ENCODE results near the gene KRTAP10-10. TPM values are rescaled to one million over a fixed set of nuclear protein-coding genes. Genes with fewer than 3 reads are reported as not detected.

The KRTAP10-10 gene
- total and polyA plus RNA-seq, 9 of the 15 experiments (the other 6 are each of a cell fraction or from before 2014, with no cell fraction given) = not detected

DNA sequence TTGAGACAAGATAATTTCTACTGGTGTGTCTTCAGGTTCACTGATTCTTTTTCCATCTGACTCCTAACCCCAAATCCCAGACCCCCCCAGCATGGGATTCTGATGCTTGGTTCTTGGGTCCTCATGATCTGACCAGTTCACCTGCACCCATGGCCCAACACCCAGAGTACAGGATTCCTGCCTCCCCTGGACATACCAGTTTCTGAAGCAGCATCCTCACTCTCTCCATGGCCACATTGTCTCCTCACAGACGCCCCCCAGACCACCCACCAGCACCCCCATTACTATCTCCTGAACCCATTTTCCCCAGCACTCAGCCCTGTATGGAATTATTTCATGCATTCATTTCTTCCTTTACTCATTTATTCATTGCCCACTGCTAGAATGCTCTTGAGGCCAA is 19.7 kb downstream of the KRTAP10-10 start:
- H3K36me3 ChIP-seq (ENCODE audit: control insufficient read depth, insufficient read depth, low read length) = no peaks in the 10 kb centered on the region
- no peak overlapping the region for H3K9ac ChIP-seq (ENCODE audit: insufficient read depth in 1 of 2, low read depth in 2 of 2, low read length in 2 of 2)
- no peaks in the 10 kb centered on the region for H3K9me3 ChIP-seq (replicated peaks; ENCODE audit: control insufficient read depth, insufficient read depth, low read depth, low read length)
- ATAC-seq (no peak), DNase-seq (ENCODE audit: extremely low read depth in 1 of 4, low spot score in 3 of 4) (no peak), FAIRE-seq (no peak)
- H3K4me3 ChIP-seq = no peak overlapping the region
- no peak overlapping the region for H3K4me2 ChIP-seq (ENCODE audit: insufficient read depth, low read length)
- TF ChIP-seq FOXP1 (CRISPR knock-in tag; IDR thresholded peaks at IDR 0.05) (no peak), HMGXB4 (CRISPR knock-in tag; IDR thresholded peaks at IDR 0.05) (no peak), ZNF146 (CRISPR knock-in tag; IDR thresholded peaks at IDR 0.05; ENCODE audit: unreplicated experiment) (no peak), ATF1 (CRISPR knock-in tag; IDR thresholded peaks at IDR 0.05) (no peak), ATF1 (tag; IDR thresholded peaks at IDR 0.05) (no peak), NR3C1 (CRISPR knock-in tag; IDR thresholded peaks at IDR 0.05) (no peak), NCOA2 (IDR thresholded peaks at IDR 0.05; ENCODE audit: partially characterized antibody in 2 of 2) (no peak), MYNN (IDR thresholded peaks at IDR 0.05) (no peak), MYNN (CRISPR knock-in tag; IDR thresholded peaks at IDR 0.05) (no peak), TRIM25 (IDR thresholded peaks at IDR 0.05; ENCODE audit: borderline replicate concordance) (no peak), SAFB2 (IDR thresholded peaks at IDR 0.05; ENCODE audit: borderline replicate concordance, low read depth, low read length, severe bottlenecking) (no peak), HNRNPUL1 (IDR thresholded peaks at IDR 0.05; ENCODE audit: low read length) (no peak), GATAD2B (IDR thresholded peaks at IDR 0.05; ENCODE audit: borderline replicate concordance) (no peak), RBM17 (IDR thresholded peaks at IDR 0.05; ENCODE audit: borderline replicate concordance, low read depth, low read length) (no peak), GABPB1 (CRISPR knock-in tag; IDR thresholded peaks at IDR 0.05) (no peak), ZNF444 (CRISPR knock-in tag; IDR thresholded peaks at IDR 0.05) (no peak), CHCHD3 (CRISPR knock-in tag; IDR thresholded peaks at IDR 0.05) (no peak)
- H3K4me1 ChIP-seq (replicated peaks in 1 of 2; ENCODE audit: control insufficient read depth in 2 of 2, insufficient read depth in 2 of 2, low read length in 2 of 2) = peaks cover 0 to 8% of the 10 kb centered on the region in 2 experiments; a peak in 2 of 5 replicates
- H3K9me1 ChIP-seq (ENCODE audit: control insufficient read depth, insufficient read depth, low read length) = no peaks in the 10 kb centered on the region
- WGBS (ENCODE audit: insufficient coverage, low coverage, missing lambda C conversion rate) = 0% methylated on average over 1 of the region's 1 CpG
- POLR2A ChIA-PET = no interaction called here
- intact Hi-C loops (cut with micrococcal nuclease) (no loop called here), in situ Hi-C loops (cut with MboI) (no loop called here)
- no peaks in the 10 kb centered on the region for H4K20me1 ChIP-seq (replicated peaks; ENCODE audit: control insufficient read depth, insufficient read depth, low read length)
- no peak overlapping the region for H3K27ac ChIP-seq (ENCODE audit: extremely low read depth, low read depth, low read length)
- CTCF ChIA-PET (ENCODE audit: low intra/inter-chr PET ratio) = no interaction called here
- H3K27me3 ChIP-seq (ENCODE audit: control insufficient read depth in 2 of 2, insufficient read depth in 2 of 2, low read length in 2 of 2) = peaks cover 4 to 33% of the 10 kb centered on the region in 2 experiments; a peak in 4 of 5 replicates
- H2AFZ ChIP-seq (ENCODE audit: low read depth, low read length) = no peak overlapping the region
- no peaks in the 10 kb centered on the region for H3K79me2 ChIP-seq (ENCODE audit: control insufficient read depth, insufficient read depth, low read length)
- BruUV-seq (replicated peaks) = no TSS peak

All from K562 (cell line).